Measurements from ENCODE around the gene ZMIZ2.

The ZMIZ2 gene

DNA sequence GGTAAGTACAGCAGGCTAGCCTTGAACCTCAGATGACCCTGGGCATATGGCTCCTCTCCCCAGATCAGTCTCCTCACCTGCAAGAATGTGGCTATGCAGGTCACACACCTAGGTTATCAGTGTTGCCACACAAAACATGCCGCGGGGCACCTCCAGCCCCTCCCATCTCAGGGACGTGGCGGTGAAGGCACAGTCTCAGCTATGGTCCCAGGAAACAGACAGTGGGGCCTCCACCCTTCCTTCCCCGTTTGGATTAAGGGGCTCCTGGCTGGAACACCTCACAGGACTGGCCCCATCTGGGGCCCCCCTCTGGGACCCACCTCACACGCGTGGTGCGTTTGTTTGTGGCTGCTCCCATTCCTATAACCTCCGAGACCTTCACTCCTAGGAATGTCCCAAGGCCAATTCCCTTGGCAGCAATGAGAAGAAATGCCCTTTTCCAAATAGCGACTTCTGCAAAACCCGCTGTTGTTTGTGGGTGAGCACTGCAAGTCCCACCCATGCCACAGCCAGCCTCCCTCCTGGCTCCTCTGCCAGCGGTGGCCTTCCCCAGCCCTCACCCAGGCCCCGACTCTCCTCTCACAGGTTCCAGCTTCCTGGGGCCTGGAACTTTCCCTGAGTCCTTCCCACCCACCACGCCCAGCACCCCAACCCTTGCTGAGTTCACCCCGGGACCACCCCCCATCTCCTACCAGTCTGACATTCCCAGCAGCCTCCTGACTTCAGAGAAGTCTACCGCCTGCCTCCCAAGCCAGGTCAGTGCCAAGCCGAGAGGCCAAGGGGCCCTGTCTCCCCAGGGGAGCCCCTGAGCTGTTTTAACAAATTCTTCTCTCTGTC lies 17.1 kb downstream of the ZMIZ2 start:
- Histone ChIP-seq H3K36me3 (ENCODE audit: low read depth) (peaks cover 45% of the 10 kb centered on the region), H3K4me3 (ENCODE audit: severe bottlenecking) (no peak overlapping the region), H3K4me1 (ENCODE audit: insufficient read depth, poor library complexity, severe bottlenecking) (no peaks in the 10 kb centered on the region), H3K27ac (ENCODE audit: poor library complexity, severe bottlenecking) (no peak overlapping the region), H3K27me3 (ENCODE audit: insufficient read depth, poor library complexity, severe bottlenecking) (no peaks in the 10 kb centered on the region), H3K9me3 (ENCODE audit: severe bottlenecking) (no peaks in the 10 kb centered on the region)
- TF ChIP-seq CTCF (IDR thresholded peaks at IDR 0.05; ENCODE audit: poor library complexity, severe bottlenecking), result no peak
- ATAC-seq (ENCODE audit: low read depth) (no peak), DNase-seq (ENCODE audit: low spot score) (no peak)

DNA sequence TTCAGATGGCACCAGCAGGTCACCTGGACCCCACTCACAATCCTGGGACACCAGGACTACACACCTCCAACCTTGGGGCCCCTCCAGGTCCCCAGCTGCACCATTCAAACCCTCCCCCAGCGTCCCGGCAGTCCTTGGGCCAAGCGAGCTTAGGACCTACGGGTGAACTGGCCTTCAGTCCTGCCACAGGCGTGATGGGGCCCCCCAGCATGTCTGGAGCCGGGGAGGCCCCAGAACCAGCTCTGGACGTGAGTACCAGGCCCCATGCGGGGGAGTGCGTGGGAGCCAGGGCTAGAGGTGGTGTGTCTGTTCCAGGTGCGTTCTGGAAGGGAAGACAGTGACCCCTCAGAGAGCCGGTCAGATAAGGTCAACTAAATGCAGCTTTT lies 17.8 kb downstream of the ZMIZ2 start:
- no peak for TF ChIP-seq CTCF (IDR thresholded peaks at IDR 0.05; ENCODE audit: poor library complexity, severe bottlenecking)
- DNase-seq (ENCODE audit: low spot score), result no peak
- H3K4me1 ChIP-seq (ENCODE audit: insufficient read depth, poor library complexity, severe bottlenecking), result no peaks in the 10 kb centered on the region
- no peaks in the 10 kb centered on the region for H3K27me3 ChIP-seq (ENCODE audit: insufficient read depth, poor library complexity, severe bottlenecking)
- no peak overlapping the region for H3K27ac ChIP-seq (ENCODE audit: poor library complexity, severe bottlenecking)
- H3K4me3 ChIP-seq (ENCODE audit: severe bottlenecking), result no peak overlapping the region
- no peak for ATAC-seq (ENCODE audit: low read depth)
- H3K36me3 ChIP-seq (ENCODE audit: low read depth), result peaks cover 43% of the 10 kb centered on the region
- no peaks in the 10 kb centered on the region for H3K9me3 ChIP-seq (ENCODE audit: severe bottlenecking)

GRCh38 chr7:44767134-44767911 lies 18.7 kb downstream of the ZMIZ2 start:
- Histone ChIP-seq H3K4me1 (ENCODE audit: insufficient read depth, poor library complexity, severe bottlenecking) (no peaks in the 10 kb centered on the region), H3K4me3 (ENCODE audit: severe bottlenecking) (no peak overlapping the region), H3K27ac (ENCODE audit: poor library complexity, severe bottlenecking) (no peak overlapping the region), H3K36me3 (ENCODE audit: low read depth) (peaks cover 38% of the 10 kb centered on the region), H3K27me3 (ENCODE audit: insufficient read depth, poor library complexity, severe bottlenecking) (no peaks in the 10 kb centered on the region), H3K9me3 (ENCODE audit: severe bottlenecking) (no peaks in the 10 kb centered on the region)
- no peak for ATAC-seq (ENCODE audit: low read depth)
- DNase-seq (ENCODE audit: low spot score), result no peak
- TF ChIP-seq CTCF (IDR thresholded peaks at IDR 0.05; ENCODE audit: poor library complexity, severe bottlenecking), result no peak

DNA sequence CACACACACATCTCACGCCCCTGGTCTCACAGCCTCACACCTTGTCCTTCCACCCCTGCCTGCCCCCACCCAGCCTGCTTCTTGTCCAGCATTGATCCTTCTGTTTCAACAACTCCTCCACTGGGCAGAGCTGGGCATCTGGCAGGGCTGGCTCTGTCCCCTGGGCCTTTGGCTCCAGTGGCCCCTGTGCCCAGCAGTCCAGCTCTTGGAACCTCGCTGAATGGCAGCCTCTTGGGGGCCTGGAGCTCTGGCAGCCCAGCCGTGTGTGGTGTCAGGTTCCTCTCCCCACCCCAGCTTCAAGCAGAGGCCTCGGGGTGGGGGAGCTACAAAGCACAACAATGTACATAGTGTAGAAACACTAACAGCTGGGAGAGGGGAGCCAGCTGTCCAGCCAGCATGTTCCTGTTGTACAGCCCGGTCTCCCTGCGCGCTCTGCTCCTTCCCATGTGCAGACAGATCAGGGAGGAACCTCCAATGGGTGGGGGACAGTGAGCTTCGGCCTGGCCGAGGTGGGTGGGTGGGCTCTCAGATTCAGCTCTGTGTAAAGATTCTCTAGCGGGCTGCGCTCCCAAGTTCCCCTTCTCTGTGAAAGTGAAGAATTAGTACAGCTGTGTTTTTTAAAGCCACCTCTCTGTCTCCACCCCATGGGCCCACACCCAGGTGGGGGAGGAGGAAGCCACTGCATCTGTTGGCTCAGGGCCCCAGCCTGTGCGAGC lies 19.4 kb downstream of the ZMIZ2 start:
- Histone ChIP-seq H3K4me3 (ENCODE audit: severe bottlenecking) (no peak overlapping the region), H3K9me3 (ENCODE audit: severe bottlenecking) (no peaks in the 10 kb centered on the region), H3K27ac (ENCODE audit: poor library complexity, severe bottlenecking) (no peak overlapping the region), H3K27me3 (ENCODE audit: insufficient read depth, poor library complexity, severe bottlenecking) (no peaks in the 10 kb centered on the region), H3K4me1 (ENCODE audit: insufficient read depth, poor library complexity, severe bottlenecking) (no peaks in the 10 kb centered on the region), H3K36me3 (ENCODE audit: low read depth) (peaks cover 32% of the 10 kb centered on the region)
- TF ChIP-seq CTCF (IDR thresholded peaks at IDR 0.05; ENCODE audit: poor library complexity, severe bottlenecking), result no peak
- no peak for DNase-seq (ENCODE audit: low spot score)
- ATAC-seq (ENCODE audit: low read depth), result no peak

Measured in RWPE2 (cell line).